ENCODE measurements around the gene CDH3.

The CDH3 gene

GRCh38 chr16:68612996-68613395 is 32.1 kb upstream of the CDH3 start:
- no peak for TF ChIP-seq CTCF (IDR thresholded peaks at IDR 0.05; ENCODE audit: low read depth, low read length, missing control alignments)
- in situ Hi-C loops (cut with HindIII; ENCODE audit: low pct_ligation_motif_present, low sequenced_read_pairs): no loop called here
- no peaks in the 10 kb centered on the region for H3K27me3 ChIP-seq (replicated peaks)

GRCh38 chr16:68617734-68618133 is 27.4 kb upstream of the CDH3 start:
- in situ Hi-C loops (cut with HindIII; ENCODE audit: low pct_ligation_motif_present, low sequenced_read_pairs): no loop called here
- TF ChIP-seq CTCF (IDR thresholded peaks at IDR 0.05; ENCODE audit: low read depth, low read length, missing control alignments): no peak
- H3K27me3 ChIP-seq (replicated peaks): no peaks in the 10 kb centered on the region
- no peak for DNase-seq
- no peak overlapping the region for H3K27ac ChIP-seq
- H3K36me3 ChIP-seq (replicated peaks): no peaks in the 10 kb centered on the region
- no peak overlapping the region for H3K4me3 ChIP-seq (ENCODE audit: low read depth, low read length)

More at GRCh38 chr16:68612996-68613395, 32.1 kb upstream of the CDH3 start:
- no peak for DNase-seq
- no peaks in the 10 kb centered on the region for H3K36me3 ChIP-seq (replicated peaks)
- no peak overlapping the region for H3K27ac ChIP-seq
- H3K4me3 ChIP-seq (ENCODE audit: low read depth, low read length): no peak overlapping the region

GRCh38 chr16:68626557-68626956 is 18.6 kb upstream of the CDH3 start:
- in situ Hi-C loops (cut with HindIII; ENCODE audit: low pct_ligation_motif_present, low sequenced_read_pairs): no loop called here
- no peak for TF ChIP-seq CTCF (IDR thresholded peaks at IDR 0.05; ENCODE audit: low read depth, low read length, missing control alignments)
- H3K4me3 ChIP-seq (ENCODE audit: low read depth, low read length): no peak overlapping the region

GRCh38 chr16:68627951-68628425 is 17.1 kb upstream of the CDH3 start:
- in situ Hi-C loops (cut with HindIII; ENCODE audit: low pct_ligation_motif_present, low sequenced_read_pairs): no loop called here
- DNase-seq: no peak

More at GRCh38 chr16:68626557-68626956, 18.6 kb upstream of the CDH3 start:
- Histone ChIP-seq H3K27me3 (replicated peaks) (no peaks in the 10 kb centered on the region), H3K36me3 (replicated peaks) (no peaks in the 10 kb centered on the region), H3K27ac (no peak overlapping the region)
- no peak for DNase-seq

GRCh38 chr16:68629351-68629910 is 15.7 kb upstream of the CDH3 start:
- Histone ChIP-seq H3K27me3 (replicated peaks) (no peaks in the 10 kb centered on the region), H3K27ac (no peak overlapping the region)
- DNase-seq: no peak

More at GRCh38 chr16:68627951-68628425, 17.1 kb upstream of the CDH3 start:
- Histone ChIP-seq H3K4me3 (ENCODE audit: low read depth, low read length) (no peak overlapping the region), H3K27me3 (replicated peaks) (no peaks in the 10 kb centered on the region), H3K27ac (no peak overlapping the region), H3K36me3 (replicated peaks) (no peaks in the 10 kb centered on the region)
- TF ChIP-seq CTCF (IDR thresholded peaks at IDR 0.05; ENCODE audit: low read depth, low read length, missing control alignments): no peak

More at GRCh38 chr16:68629351-68629910, 15.7 kb upstream of the CDH3 start:
- H3K36me3 ChIP-seq (replicated peaks): no peaks in the 10 kb centered on the region
- in situ Hi-C loops (cut with HindIII; ENCODE audit: low pct_ligation_motif_present, low sequenced_read_pairs): no loop called here
- no peak for TF ChIP-seq CTCF (IDR thresholded peaks at IDR 0.05; ENCODE audit: low read depth, low read length, missing control alignments)
- no peak overlapping the region for H3K4me3 ChIP-seq (ENCODE audit: low read depth, low read length)

All from brain microvascular endothelial cell (primary cell).